Ishikawa (cell line): ENCODE results near the gene SLC41A3.

Experiments
- CREB1 ChIP-seq: IDR thresholded peaks from 2 replicates; pipeline ENCODE4 v1.6.1; 2012; ENCODE audit warnings: low read depth
- FOXM1 ChIP-seq: IDR thresholded peaks from 2 replicates; pipeline ENCODE4 v1.6.1; 2012; ENCODE audit warnings: low read depth, borderline replicate concordance
- RAD21 ChIP-seq: IDR thresholded peaks from 2 replicates; pipeline ENCODE4 v1.6.1; 2012; ENCODE audit warnings: low read depth
- YY1 ChIP-seq: IDR thresholded peaks from 2 replicates; pipeline ENCODE4 v1.6.1; 2012; ENCODE audit warnings: low read depth
- TF ChIP-seq, protein P1 (sequence below): IDR thresholded peaks from 2 replicates; pipeline ENCODE4 v1.6.1; 2012
- TF ChIP-seq, protein P2 (sequence below): IDR thresholded peaks from 2 replicates; pipeline ENCODE4 v1.6.1; 2012; ENCODE audit warnings: low read depth, mild to moderate bottlenecking
- TF ChIP-seq, protein P3 (sequence below): IDR thresholded peaks from 2 replicates; pipeline ENCODE4 v1.6.1; 2012

GRCh38 chr3:126102530-126102951 is 18.6 kb upstream of the SLC41A3 start:
- TF ChIP-seq CREB1 = no peak
- no peak for TF ChIP-seq YY1
- TF ChIP-seq RAD21 = no peak
- TF ChIP-seq, protein P1, sequence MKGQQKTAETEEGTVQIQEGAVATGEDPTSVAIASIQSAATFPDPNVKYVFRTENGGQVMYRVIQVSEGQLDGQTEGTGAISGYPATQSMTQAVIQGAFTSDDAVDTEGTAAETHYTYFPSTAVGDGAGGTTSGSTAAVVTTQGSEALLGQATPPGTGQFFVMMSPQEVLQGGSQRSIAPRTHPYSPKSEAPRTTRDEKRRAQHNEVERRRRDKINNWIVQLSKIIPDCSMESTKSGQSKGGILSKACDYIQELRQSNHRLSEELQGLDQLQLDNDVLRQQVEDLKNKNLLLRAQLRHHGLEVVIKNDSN = no peak
- TF ChIP-seq, protein P2, sequence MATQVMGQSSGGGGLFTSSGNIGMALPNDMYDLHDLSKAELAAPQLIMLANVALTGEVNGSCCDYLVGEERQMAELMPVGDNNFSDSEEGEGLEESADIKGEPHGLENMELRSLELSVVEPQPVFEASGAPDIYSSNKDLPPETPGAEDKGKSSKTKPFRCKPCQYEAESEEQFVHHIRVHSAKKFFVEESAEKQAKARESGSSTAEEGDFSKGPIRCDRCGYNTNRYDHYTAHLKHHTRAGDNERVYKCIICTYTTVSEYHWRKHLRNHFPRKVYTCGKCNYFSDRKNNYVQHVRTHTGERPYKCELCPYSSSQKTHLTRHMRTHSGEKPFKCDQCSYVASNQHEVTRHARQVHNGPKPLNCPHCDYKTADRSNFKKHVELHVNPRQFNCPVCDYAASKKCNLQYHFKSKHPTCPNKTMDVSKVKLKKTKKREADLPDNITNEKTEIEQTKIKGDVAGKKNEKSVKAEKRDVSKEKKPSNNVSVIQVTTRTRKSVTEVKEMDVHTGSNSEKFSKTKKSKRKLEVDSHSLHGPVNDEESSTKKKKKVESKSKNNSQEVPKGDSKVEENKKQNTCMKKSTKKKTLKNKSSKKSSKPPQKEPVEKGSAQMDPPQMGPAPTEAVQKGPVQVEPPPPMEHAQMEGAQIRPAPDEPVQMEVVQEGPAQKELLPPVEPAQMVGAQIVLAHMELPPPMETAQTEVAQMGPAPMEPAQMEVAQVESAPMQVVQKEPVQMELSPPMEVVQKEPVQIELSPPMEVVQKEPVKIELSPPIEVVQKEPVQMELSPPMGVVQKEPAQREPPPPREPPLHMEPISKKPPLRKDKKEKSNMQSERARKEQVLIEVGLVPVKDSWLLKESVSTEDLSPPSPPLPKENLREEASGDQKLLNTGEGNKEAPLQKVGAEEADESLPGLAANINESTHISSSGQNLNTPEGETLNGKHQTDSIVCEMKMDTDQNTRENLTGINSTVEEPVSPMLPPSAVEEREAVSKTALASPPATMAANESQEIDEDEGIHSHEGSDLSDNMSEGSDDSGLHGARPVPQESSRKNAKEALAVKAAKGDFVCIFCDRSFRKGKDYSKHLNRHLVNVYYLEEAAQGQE = no peak
- TF ChIP-seq, protein P3, sequence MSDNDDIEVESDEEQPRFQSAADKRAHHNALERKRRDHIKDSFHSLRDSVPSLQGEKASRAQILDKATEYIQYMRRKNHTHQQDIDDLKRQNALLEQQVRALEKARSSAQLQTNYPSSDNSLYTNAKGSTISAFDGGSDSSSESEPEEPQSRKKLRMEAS = no peak
- TF ChIP-seq FOXM1 = no peak
